ENCODE results near the gene PIEZO2. TPM values are rescaled to one million over a fixed set of nuclear protein-coding genes. Genes with fewer than 3 reads are reported as not detected.

PIEZO2 gene
- total RNA-seq, 4 donors from 2014 or later = 0.64 to 1.8 (median 1.6) TPM

GRCh38 chr18:11064106-11064505, 85.3 kb downstream of the PIEZO2 start:
- no peaks in the 10 kb centered on the region for H3K4me1 ChIP-seq
- no peak for ATAC-seq
- 40 to 44% methylated on average over 2 of the region's 2 CpGs for WGBS, 2 donors (ENCODE audit: low coverage in 1 of 2)

GRCh38 chr18:11055721-11056120, 93.6 kb downstream of the PIEZO2 start:
- H3K27me3 ChIP-seq = no peaks in the 10 kb centered on the region
- H3K36me3 ChIP-seq = no peaks in the 10 kb centered on the region
- H3K4me3 ChIP-seq = no peak overlapping the region
- no peak for ATAC-seq
- H3K27ac ChIP-seq = no peak overlapping the region
- WGBS, 2 donors (ENCODE audit: low coverage in 1 of 2) = no CpG with 5 or more reads among the region's 8 CpGs
- no peaks in the 10 kb centered on the region for H3K4me1 ChIP-seq
- H3K9me3 ChIP-seq = no peaks in the 10 kb centered on the region
- no peak for TF ChIP-seq CTCF (IDR thresholded peaks at IDR 0.05)
- TF ChIP-seq POLR2AphosphoS5 (IDR thresholded peaks at IDR 0.05) = no peak
- TF ChIP-seq POLR2A (IDR thresholded peaks at IDR 0.05) = no peak

More at GRCh38 chr18:11064106-11064505, 85.3 kb downstream of the PIEZO2 start:
- TF ChIP-seq CTCF (IDR thresholded peaks at IDR 0.05) (no peak), POLR2AphosphoS5 (IDR thresholded peaks at IDR 0.05) (no peak), EP300 (IDR thresholded peaks at IDR 0.05) (no peak), POLR2A (IDR thresholded peaks at IDR 0.05) (no peak)
- Histone ChIP-seq H3K9me3 (peaks cover 0 to 3% (median 0%) of the 10 kb centered on the region in 3 donors), H3K36me3 (no peaks in the 10 kb centered on the region), H3K4me3 (no peak overlapping the region), H3K27ac (no peak overlapping the region), H3K27me3 (no peaks in the 10 kb centered on the region)

GRCh38 chr18:11054497-11054896, 94.9 kb downstream of the PIEZO2 start:
- no peaks in the 10 kb centered on the region for H3K27me3 ChIP-seq
- H3K4me3 ChIP-seq = no peak overlapping the region
- H3K27ac ChIP-seq = no peak overlapping the region
- TF ChIP-seq EP300 (IDR thresholded peaks at IDR 0.05) = no peak
- no peak for TF ChIP-seq POLR2AphosphoS5 (IDR thresholded peaks at IDR 0.05)
- TF ChIP-seq POLR2A (IDR thresholded peaks at IDR 0.05) = no peak
- TF ChIP-seq CTCF (IDR thresholded peaks at IDR 0.05) = no peak
- ATAC-seq = no peak
- WGBS, 2 donors (ENCODE audit: low coverage in 1 of 2) = 23 to 37% methylated on average over 4 of the region's 4 CpGs
- H3K9me3 ChIP-seq = no peaks in the 10 kb centered on the region
- H3K36me3 ChIP-seq = no peaks in the 10 kb centered on the region
- H3K4me1 ChIP-seq = no peaks in the 10 kb centered on the region

GRCh38 chr18:11053293-11053692, 96.1 kb downstream of the PIEZO2 start:
- Histone ChIP-seq H3K4me3 (no peak overlapping the region), H3K4me1 (no peaks in the 10 kb centered on the region), H3K9me3 (no peaks in the 10 kb centered on the region), H3K36me3 (no peaks in the 10 kb centered on the region), H3K27ac (no peak overlapping the region), H3K27me3 (no peaks in the 10 kb centered on the region)
- no peak for TF ChIP-seq POLR2A (IDR thresholded peaks at IDR 0.05)
- no peak for TF ChIP-seq POLR2AphosphoS5 (IDR thresholded peaks at IDR 0.05)
- TF ChIP-seq CTCF (IDR thresholded peaks at IDR 0.05) = no peak
- no peak for TF ChIP-seq EP300 (IDR thresholded peaks at IDR 0.05)
- no peak for ATAC-seq
- WGBS, 2 donors (ENCODE audit: low coverage in 1 of 2) = 93 to 100% methylated on average over 1 of the region's 1 CpG

GRCh38 chr18:11052800-11053199, 96.6 kb downstream of the PIEZO2 start:
- H3K9me3 ChIP-seq = no peaks in the 10 kb centered on the region
- no peak overlapping the region for H3K4me3 ChIP-seq
- 67 to 73% methylated on average over 3 of the region's 3 CpGs for WGBS, 2 donors (ENCODE audit: low coverage in 1 of 2)
- no peaks in the 10 kb centered on the region for H3K4me1 ChIP-seq
- no peaks in the 10 kb centered on the region for H3K36me3 ChIP-seq
- ATAC-seq = no peak
- H3K27me3 ChIP-seq = no peaks in the 10 kb centered on the region
- TF ChIP-seq POLR2AphosphoS5 (IDR thresholded peaks at IDR 0.05) (no peak), CTCF (IDR thresholded peaks at IDR 0.05) (no peak), EP300 (IDR thresholded peaks at IDR 0.05) (no peak), POLR2A (IDR thresholded peaks at IDR 0.05) (no peak)
- H3K27ac ChIP-seq = no peak overlapping the region

Measured in gastroesophageal sphincter (tissue), 4 donors.